Kidney tubule cell (primary cell): ENCODE results near the gene MB21D2.

Source experiments
- DNase-seq: peaks from one replicate; pipeline ENCODE4 v3.0.0-alpha.2; 2018; ENCODE audit warnings: low spot score

Gene MB21D2

GRCh38 chr3:192833177-192833890 lies 84.3 kb downstream of the MB21D2 start:
- DNase-seq = no peak

- no peak for DNase-seq
Observed at GRCh38 chr3:192831801-192832347, 85.8 kb downstream of the MB21D2 start.

- peak; percentile 52 for DNase-seq
Observed at GRCh38 chr3:192831111-192831644, 86.5 kb downstream of the MB21D2 start.

GRCh38 chr3:192830291-192831110 lies 87.2 kb downstream of the MB21D2 start:
- no peak for DNase-seq

- no peak for DNase-seq
Observed at GRCh38 chr3:192827863-192828594, 89.6 kb downstream of the MB21D2 start.

- DNase-seq = no peak
Observed at GRCh38 chr3:192827208-192827607, 90.4 kb downstream of the MB21D2 start.

GRCh38 chr3:192826214-192827006 lies 91.2 kb downstream of the MB21D2 start:
- DNase-seq = no peak

GRCh38 chr3:192825657-192826200 lies 91.9 kb downstream of the MB21D2 start:
- peak; percentile 54 for DNase-seq

GRCh38 chr3:192825216-192825615 lies 92.4 kb downstream of the MB21D2 start:
- no peak for DNase-seq

- DNase-seq = no peak
Observed at GRCh38 chr3:192824313-192824712, 93.3 kb downstream of the MB21D2 start.

GRCh38 chr3:192821161-192821560 lies 96.5 kb downstream of the MB21D2 start:
- no peak for DNase-seq

GRCh38 chr3:192820161-192820560 lies 97.5 kb downstream of the MB21D2 start:
- DNase-seq = no peak

- peak; percentile 94 for DNase-seq
Observed at GRCh38 chr3:192819001-192819569, 98.6 kb downstream of the MB21D2 start.

GRCh38 chr3:192818126-192818525 lies 99.5 kb downstream of the MB21D2 start:
- DNase-seq = no peak

GRCh38 chr3:192817506-192817905 lies 100.2 kb downstream of the MB21D2 start:
- no peak for DNase-seq

GRCh38 chr3:192817053-192817452 lies 100.6 kb downstream of the MB21D2 start:
- peak; percentile 82 for DNase-seq

- DNase-seq = peak; percentile 66
Observed at GRCh38 chr3:192816351-192816750, 101.3 kb downstream of the MB21D2 start.

GRCh38 chr3:192812743-192813383 lies 104.8 kb downstream of the MB21D2 start:
- peak; percentile 62 for DNase-seq

GRCh38 chr3:192805711-192806110 lies 111.9 kb downstream of the MB21D2 start:
- DNase-seq = no peak

GRCh38 chr3:192804502-192804901 lies 113.2 kb downstream of the MB21D2 start:
- no peak for DNase-seq
